ENCODE results near the gene KLF6.

GRCh38 chr10:3773460-3774017 is 11.5 kb downstream of the KLF6 start:
- TF ChIP-seq, protein P1, sequence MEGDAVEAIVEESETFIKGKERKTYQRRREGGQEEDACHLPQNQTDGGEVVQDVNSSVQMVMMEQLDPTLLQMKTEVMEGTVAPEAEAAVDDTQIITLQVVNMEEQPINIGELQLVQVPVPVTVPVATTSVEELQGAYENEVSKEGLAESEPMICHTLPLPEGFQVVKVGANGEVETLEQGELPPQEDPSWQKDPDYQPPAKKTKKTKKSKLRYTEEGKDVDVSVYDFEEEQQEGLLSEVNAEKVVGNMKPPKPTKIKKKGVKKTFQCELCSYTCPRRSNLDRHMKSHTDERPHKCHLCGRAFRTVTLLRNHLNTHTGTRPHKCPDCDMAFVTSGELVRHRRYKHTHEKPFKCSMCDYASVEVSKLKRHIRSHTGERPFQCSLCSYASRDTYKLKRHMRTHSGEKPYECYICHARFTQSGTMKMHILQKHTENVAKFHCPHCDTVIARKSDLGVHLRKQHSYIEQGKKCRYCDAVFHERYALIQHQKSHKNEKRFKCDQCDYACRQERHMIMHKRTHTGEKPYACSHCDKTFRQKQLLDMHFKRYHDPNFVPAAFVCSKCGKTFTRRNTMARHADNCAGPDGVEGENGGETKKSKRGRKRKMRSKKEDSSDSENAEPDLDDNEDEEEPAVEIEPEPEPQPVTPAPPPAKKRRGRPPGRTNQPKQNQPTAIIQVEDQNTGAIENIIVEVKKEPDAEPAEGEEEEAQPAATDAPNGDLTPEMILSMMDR (IDR thresholded peaks at IDR 0.05; ENCODE audit: poor library complexity): no peak
- no peak for TF ChIP-seq EZH2phosphoT487 (IDR thresholded peaks at IDR 0.05; ENCODE audit: low read depth, severe bottlenecking, unreplicated experiment)
- TF ChIP-seq EZH2 (IDR thresholded peaks at IDR 0.05; ENCODE audit: borderline replicate concordance): no peak
